ENCODE data around the gene TMEM231.
"Not testable (repeated sequence)": the region's sequence is repeated elsewhere in the genome, so short reads cannot be mapped to it uniquely, and the experiment has no call there.

The TMEM231 gene

DNA sequence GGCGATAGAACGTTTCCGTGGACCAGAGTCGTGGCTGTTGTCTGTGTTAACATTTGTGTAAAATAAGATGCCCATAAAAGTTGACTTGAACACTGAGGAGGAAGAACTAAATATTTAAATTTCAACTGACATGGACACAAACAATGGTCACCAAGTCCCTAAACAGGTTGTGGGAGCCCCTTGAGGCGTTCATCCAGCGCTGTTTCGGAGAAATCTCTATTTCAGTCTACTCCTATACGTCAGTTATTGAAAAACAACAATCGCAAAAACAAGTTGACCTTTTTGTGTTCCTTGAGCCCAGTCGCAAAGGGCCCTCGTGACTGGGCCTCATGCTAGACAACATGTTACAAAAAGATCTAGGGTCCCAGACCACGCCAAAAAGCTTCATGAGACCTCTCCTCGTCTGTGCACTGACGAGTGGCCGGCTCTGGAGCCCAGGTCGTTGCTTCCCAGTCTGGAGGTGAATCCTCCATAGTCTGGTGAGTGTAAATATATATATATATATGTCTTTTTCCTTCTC is 439 bp upstream of the TMEM231 start:
- in situ Hi-C loops (cut with MboI; ENCODE audit: low pct_unique_long_range_greater_than_20kb, low sequenced_read_pairs, unreplicated experiment) = no loop called here
- DNase-seq (ENCODE audit: low spot score) = no peak
- TF ChIP-seq, protein P1, sequence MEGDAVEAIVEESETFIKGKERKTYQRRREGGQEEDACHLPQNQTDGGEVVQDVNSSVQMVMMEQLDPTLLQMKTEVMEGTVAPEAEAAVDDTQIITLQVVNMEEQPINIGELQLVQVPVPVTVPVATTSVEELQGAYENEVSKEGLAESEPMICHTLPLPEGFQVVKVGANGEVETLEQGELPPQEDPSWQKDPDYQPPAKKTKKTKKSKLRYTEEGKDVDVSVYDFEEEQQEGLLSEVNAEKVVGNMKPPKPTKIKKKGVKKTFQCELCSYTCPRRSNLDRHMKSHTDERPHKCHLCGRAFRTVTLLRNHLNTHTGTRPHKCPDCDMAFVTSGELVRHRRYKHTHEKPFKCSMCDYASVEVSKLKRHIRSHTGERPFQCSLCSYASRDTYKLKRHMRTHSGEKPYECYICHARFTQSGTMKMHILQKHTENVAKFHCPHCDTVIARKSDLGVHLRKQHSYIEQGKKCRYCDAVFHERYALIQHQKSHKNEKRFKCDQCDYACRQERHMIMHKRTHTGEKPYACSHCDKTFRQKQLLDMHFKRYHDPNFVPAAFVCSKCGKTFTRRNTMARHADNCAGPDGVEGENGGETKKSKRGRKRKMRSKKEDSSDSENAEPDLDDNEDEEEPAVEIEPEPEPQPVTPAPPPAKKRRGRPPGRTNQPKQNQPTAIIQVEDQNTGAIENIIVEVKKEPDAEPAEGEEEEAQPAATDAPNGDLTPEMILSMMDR (IDR thresholded peaks at IDR 0.05; ENCODE audit: extremely low read depth, insufficient read depth, missing control alignments) = no peak

DNA sequence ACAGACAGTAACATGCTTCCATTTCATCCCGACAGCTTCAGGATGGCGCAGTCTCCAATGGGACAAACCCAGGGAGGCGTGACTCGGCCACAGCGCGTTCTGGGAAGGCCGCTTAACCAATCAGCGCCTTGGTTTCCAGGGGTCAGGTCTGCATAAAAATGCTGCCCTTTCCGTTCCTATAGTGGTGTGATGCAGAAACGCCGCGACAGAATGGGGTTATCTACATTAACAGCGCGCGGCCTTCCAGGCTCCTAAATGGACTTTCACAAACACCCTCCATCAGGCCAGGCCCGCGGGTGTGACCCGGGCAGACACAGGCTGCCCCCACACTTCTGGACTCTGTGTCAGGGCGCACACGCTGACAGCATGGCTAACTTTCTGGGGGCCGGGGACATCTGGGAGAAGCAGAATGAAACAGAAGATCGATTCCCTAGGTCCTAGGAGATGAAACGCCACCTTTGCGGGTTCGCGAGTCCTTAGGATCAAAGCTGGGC is 792 bp downstream of the TMEM231 start:
- peak; percentile 75 for DNase-seq (ENCODE audit: low spot score)
- TF ChIP-seq, protein P1 (IDR thresholded peaks at IDR 0.05; ENCODE audit: extremely low read depth, insufficient read depth, missing control alignments) = no peak
- in situ Hi-C loops (cut with MboI; ENCODE audit: low pct_unique_long_range_greater_than_20kb, low sequenced_read_pairs, unreplicated experiment) = no loop called here

DNA sequence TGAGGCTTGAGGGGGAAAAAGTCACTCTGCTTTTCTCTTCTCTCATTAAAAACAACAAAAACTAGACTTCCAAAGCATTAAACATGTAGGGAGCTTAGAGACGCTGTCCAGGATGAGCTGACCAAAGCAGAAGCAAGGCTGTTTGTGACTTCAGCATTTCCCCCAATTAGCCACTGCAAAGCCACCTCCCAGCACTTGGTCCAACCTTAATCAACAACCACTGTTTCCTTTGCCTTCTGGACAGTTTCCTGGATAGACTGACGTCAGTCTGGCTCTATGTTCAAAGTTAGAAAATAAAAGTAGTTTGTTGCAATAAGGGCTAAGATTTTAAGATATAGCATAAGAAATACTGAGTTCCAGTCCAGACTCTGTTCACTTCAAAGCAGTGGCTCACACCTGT is 3.1 kb downstream of the TMEM231 start:
- DNase-seq (ENCODE audit: low spot score) = no peak
- in situ Hi-C loops (cut with MboI; ENCODE audit: low pct_unique_long_range_greater_than_20kb, low sequenced_read_pairs, unreplicated experiment) = no loop called here

DNA sequence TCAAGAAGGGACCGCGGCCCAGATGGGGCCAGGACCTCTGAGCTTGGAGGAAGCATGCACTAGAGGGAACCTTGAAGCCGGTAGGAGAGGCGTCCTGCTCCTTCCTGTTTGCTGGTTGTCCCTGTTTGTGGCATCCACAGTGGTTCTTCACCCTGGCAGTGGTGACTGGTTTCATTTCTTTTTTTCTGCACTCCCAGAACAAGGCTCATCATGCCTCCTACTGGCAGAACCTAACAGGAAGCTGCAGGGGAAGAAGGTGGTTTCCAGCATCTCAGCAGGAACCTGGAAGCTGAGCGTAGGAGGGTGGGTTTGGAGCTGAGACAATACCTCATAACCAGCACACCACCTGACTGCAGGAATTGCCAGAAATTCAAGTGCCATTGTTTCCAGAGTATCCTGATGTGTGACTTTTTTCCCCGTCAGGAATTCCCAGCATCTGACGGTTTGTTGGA is 5.8 kb downstream of the TMEM231 start:
- peak; percentile 66 for DNase-seq (ENCODE audit: low spot score)
- in situ Hi-C loops (cut with MboI; ENCODE audit: low pct_unique_long_range_greater_than_20kb, low sequenced_read_pairs, unreplicated experiment) = no loop called here
- TF ChIP-seq, protein P1 (IDR thresholded peaks at IDR 0.05; ENCODE audit: extremely low read depth, insufficient read depth, missing control alignments) = peak; percentile 60

More for the DNA sequence above, 3.1 kb downstream of the TMEM231 start:
- TF ChIP-seq, protein P1 (IDR thresholded peaks at IDR 0.05; ENCODE audit: extremely low read depth, insufficient read depth, missing control alignments) = no peak

DNA sequence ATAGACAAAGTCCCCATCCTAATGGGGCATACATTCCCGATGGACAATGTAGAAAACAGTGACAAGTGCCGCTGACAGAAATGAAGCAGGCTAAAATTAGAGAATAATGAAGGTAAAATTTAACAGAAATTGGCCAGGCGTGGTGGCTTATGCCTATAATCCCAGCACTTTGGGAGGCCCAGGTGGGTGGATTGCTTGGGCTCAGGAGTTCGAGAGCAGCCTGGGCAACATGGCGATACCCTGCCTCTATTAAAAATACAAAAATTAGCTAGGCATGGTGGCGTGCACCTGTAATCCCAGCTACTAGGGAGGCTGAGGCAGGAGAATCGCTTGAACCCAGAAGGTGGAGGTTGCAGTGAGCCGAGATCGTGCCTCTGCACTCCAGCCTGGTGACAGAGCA is 7.6 kb downstream of the TMEM231 start:
- DNase-seq (ENCODE audit: low spot score); in situ Hi-C loops (cut with MboI; ENCODE audit: low pct_unique_long_range_greater_than_20kb, low sequenced_read_pairs, unreplicated experiment): not testable (repeated sequence)

DNA sequence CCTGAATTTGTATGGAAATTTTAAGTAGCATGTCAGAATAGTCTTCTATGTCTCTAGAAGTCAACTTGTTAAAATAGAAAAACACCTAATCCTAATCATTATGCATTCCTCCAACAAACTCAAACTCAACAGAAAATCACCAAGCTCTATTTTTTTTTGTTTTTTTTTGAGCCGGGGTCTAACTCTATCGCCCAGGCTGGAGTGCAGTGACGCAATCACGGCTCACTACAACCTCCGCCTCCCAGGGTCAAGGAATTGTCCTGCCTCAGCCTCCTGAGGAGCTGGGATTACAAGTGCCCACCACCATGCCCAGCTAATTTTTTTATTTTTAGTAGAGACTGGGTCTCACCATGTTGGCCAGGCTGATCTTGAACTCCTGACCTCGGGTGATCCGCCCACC is 9.8 kb downstream of the TMEM231 start:
- in situ Hi-C loops (cut with MboI; ENCODE audit: low pct_unique_long_range_greater_than_20kb, low sequenced_read_pairs, unreplicated experiment) = no loop called here
- TF ChIP-seq, protein P1 (IDR thresholded peaks at IDR 0.05; ENCODE audit: extremely low read depth, insufficient read depth, missing control alignments) = no peak
- no peak for DNase-seq (ENCODE audit: low spot score)

DNA sequence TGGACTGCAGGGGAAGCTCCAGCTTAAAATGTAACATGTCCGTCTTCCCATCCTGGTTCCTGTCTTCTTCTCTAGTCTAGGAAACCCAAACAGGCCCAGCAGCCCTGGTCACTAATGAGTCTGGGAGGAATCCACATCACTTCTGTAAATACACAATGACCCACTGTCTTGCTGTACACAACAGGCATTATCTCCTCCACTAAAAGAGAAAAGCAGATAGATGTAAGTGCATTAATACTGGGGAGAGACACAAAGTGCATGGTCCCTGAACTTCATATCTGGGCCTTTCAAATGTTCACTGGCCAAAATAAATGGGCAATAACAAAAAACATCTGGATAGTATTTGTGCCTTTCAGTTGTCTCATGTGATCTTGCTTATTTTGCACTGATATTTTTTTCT is 10.2 kb downstream of the TMEM231 start:
- DNase-seq (ENCODE audit: low spot score); in situ Hi-C loops (cut with MboI; ENCODE audit: low pct_unique_long_range_greater_than_20kb, low sequenced_read_pairs, unreplicated experiment): not testable (repeated sequence)

DNA sequence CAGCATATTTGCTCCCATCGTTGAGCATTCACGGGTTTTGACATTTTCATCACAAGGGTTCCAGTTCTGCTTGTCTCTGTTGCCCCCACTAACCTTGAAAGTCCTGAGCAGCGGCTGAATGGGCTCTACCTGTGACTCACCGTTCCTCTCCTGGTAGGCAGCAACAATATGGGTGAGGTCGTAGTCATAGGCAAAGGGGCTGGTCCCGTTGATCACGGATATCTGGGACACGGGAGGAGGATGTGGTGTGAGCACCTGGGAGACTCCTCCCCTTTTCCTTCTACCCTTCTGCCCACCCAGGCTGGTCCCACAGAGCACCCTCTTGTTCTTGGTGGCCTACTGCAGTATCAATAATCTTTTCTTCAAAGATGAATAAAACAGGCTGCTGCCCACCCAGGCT is 13.6 kb downstream of the TMEM231 start:
- in situ Hi-C loops (cut with MboI; ENCODE audit: low pct_unique_long_range_greater_than_20kb, low sequenced_read_pairs, unreplicated experiment); DNase-seq (ENCODE audit: low spot score): not testable (repeated sequence)

All from GM13977 (cell line).